ENCODE measurements around the gene JDP2. TPM values are rescaled to one million over a fixed set of nuclear protein-coding genes. Genes with fewer than 3 reads are reported as not detected.

Gene JDP2
- total RNA-seq, 1 experiment from 2014 or later = 23.3 TPM

DNA sequence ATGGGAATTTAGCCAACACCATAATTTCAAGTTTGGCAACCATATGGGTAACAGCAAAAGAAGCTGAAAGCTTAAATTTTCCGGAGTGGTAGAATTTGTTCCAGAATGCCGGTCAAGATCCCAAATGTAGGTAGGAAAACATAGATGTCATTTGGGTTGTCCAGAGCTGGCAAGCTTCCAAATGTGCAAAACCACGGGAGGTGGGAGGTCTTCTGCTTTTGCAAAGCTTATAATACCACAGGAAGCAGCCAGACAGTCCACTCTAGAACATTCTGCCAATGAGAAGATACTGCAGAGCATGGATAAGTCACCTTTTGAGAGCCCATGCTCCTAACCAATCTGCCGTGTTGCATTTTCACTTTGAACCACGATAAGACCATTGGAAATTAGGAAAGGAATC lies 68.1 kb downstream of the JDP2 start:
- Mint-ChIP-seq H3K4me1 (no peaks in the 10 kb centered on the region), H3K36me3 (no peaks in the 10 kb centered on the region), H3K27me3 (ENCODE audit: low read depth) (no peaks in the 10 kb centered on the region), H3K4me3 (no peak overlapping the region), H3K27ac (no peak overlapping the region), H3K9me3 (0 out of 2 replicates have a peak, but pooled peaks cover 4% of the 10 kb centered on the region)
- ChIA-PET CTCF (interaction anchor here (0.9 to 2.8 kb wide), 3 partner anchors 11 to 65 kb away, joined by 3 to 13 read pairs (median 5); no protein-coding TSS in a partner anchor), POLR2A (no interaction called here)
- TF ChIP-seq ATF6 (CRISPR knock-in tag; IDR thresholded peaks at IDR 0.05) (no peak), ZNF396 (CRISPR knock-in tag; IDR thresholded peaks at IDR 0.05; ENCODE audit: borderline replicate concordance) (no peak), ARID4B (CRISPR knock-in tag; IDR thresholded peaks at IDR 0.05; ENCODE audit: borderline replicate concordance) (no peak), ZNF138 (CRISPR knock-in tag; conservative IDR thresholded peaks at IDR 0.05) (no peak), NFATC4 (CRISPR knock-in tag; IDR thresholded peaks at IDR 0.05) (no peak), CBFB (CRISPR knock-in tag; IDR thresholded peaks at IDR 0.05; ENCODE audit: low read depth) (no peak), IRF2 (CRISPR knock-in tag; IDR thresholded peaks at IDR 0.05; ENCODE audit: borderline replicate concordance, low read depth) (no peak), NFE2L1 (CRISPR knock-in tag; IDR thresholded peaks at IDR 0.05) (no peak), CREB1 (CRISPR knock-in tag; IDR thresholded peaks at IDR 0.05) (no peak), KAT7 (CRISPR knock-in tag; IDR thresholded peaks at IDR 0.05; ENCODE audit: borderline replicate concordance) (no peak), CDX4 (CRISPR knock-in tag; IDR thresholded peaks at IDR 0.05; ENCODE audit: borderline replicate concordance) (no peak), ZNF317 (CRISPR knock-in tag; IDR thresholded peaks at IDR 0.05; ENCODE audit: borderline replicate concordance, low read depth) (no peak), SOX15 (CRISPR knock-in tag; IDR thresholded peaks at IDR 0.05) (no peak), FOXJ3 (CRISPR knock-in tag; IDR thresholded peaks at IDR 0.05; ENCODE audit: borderline replicate concordance) (no peak), NR2C2 (CRISPR knock-in tag; IDR thresholded peaks at IDR 0.05) (no peak)
- TF ChIP-seq, protein P1, sequence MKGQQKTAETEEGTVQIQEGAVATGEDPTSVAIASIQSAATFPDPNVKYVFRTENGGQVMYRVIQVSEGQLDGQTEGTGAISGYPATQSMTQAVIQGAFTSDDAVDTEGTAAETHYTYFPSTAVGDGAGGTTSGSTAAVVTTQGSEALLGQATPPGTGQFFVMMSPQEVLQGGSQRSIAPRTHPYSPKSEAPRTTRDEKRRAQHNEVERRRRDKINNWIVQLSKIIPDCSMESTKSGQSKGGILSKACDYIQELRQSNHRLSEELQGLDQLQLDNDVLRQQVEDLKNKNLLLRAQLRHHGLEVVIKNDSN (CRISPR knock-in tag; IDR thresholded peaks at IDR 0.05) = no peak
- TF ChIP-seq, protein P2, sequence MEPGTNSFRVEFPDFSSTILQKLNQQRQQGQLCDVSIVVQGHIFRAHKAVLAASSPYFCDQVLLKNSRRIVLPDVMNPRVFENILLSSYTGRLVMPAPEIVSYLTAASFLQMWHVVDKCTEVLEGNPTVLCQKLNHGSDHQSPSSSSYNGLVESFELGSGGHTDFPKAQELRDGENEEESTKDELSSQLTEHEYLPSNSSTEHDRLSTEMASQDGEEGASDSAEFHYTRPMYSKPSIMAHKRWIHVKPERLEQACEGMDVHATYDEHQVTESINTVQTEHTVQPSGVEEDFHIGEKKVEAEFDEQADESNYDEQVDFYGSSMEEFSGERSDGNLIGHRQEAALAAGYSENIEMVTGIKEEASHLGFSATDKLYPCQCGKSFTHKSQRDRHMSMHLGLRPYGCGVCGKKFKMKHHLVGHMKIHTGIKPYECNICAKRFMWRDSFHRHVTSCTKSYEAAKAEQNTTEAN (CRISPR knock-in tag; IDR thresholded peaks at IDR 0.05) = no peak
- DNase-seq (ENCODE audit: low spot score) (no peak), ATAC-seq (no peak)

DNA sequence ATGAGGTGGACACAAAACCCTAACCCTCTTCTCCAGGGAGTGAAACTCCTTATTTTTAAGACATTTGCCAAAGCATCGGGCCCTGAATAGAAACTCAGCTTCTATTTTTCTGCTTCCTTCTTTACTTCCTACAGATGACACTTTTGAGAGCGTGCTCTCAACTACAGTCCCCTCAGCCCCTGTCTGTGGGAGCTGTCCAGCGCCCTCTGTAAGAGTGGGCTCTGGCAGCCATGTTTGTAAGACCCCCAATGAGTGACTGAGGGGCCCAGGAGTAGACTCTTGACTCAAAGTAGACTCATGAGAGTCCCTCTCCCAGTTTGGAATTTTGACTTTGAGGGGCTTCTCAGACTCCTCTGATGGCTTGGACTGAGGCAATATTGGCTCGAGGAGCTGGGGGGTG lies 68.9 kb downstream of the JDP2 start:
- DNase-seq (ENCODE audit: low spot score) = no peak
- ChIA-PET CTCF (interaction anchor here (1.2 to 2.8 kb wide), 3 partner anchors 19 to 64 kb away, joined by 4 to 13 read pairs (median 4); no protein-coding TSS in a partner anchor), POLR2A (no interaction called here)
- Mint-ChIP-seq H3K4me3 (no peak overlapping the region), H3K27me3 (ENCODE audit: low read depth) (no peaks in the 10 kb centered on the region), H3K9me3 (0 out of 2 replicates have a peak, but pooled peaks cover 4% of the 10 kb centered on the region), H3K4me1 (no peaks in the 10 kb centered on the region), H3K27ac (no peak overlapping the region), H3K36me3 (no peaks in the 10 kb centered on the region)
- ATAC-seq = no peak
- no peak for TF ChIP-seq ZBTB21 (CRISPR knock-in tag; IDR thresholded peaks at IDR 0.05; ENCODE audit: borderline replicate concordance)
- no peak for TF ChIP-seq ZNF532 (CRISPR knock-in tag; IDR thresholded peaks at IDR 0.05; ENCODE audit: borderline replicate concordance)
